H9 (cell line): ENCODE measurements around the gene MEG3. TPM values are rescaled to one million over a fixed set of nuclear protein-coding genes. Genes with fewer than 3 reads are reported as not detected.

Experiments used
- DNase-seq: peaks from one replicate; pipeline ENCODE4 v3.0.0-alpha.2; 2017
- H2AFZ ChIP-seq: one replicate; pipeline ENCODE4 v1.6.1; 2013; ENCODE audit warnings: mild to moderate bottlenecking, low read length, control low read depth, moderate library complexity
- H2AK5ac ChIP-seq: 2 replicates; pipeline ENCODE4 v1.6.1; 2013; ENCODE audit warnings: low read length, control low read depth, mixed read lengths; ENCODE audit not compliant: insufficient read length
- H2BK120ac ChIP-seq: one replicate; pipeline ENCODE4 v1.6.1; 2013; ENCODE audit warnings: low read depth, mild to moderate bottlenecking, low read length, control low read depth, inconsistent platforms; ENCODE audit not compliant: poor library complexity, severe bottlenecking
- H2BK12ac ChIP-seq: 2 replicates; pipeline ENCODE4 v1.6.1; 2013; ENCODE audit warnings: low read length, control low read depth, mixed read lengths, low read depth; ENCODE audit not compliant: insufficient read length
- H2BK15ac ChIP-seq: 2 replicates; pipeline ENCODE4 v1.6.1; 2013; ENCODE audit warnings: low read depth, low read length, control low read depth
- H2BK20ac ChIP-seq: one replicate; pipeline ENCODE4 v1.6.1; 2013; ENCODE audit warnings: low read depth, mild to moderate bottlenecking, low read length, control low read depth, inconsistent platforms; ENCODE audit not compliant: poor library complexity, severe bottlenecking
- H2BK5ac ChIP-seq: 2 replicates; pipeline ENCODE4 v1.6.1; 2013; ENCODE audit warnings: low read length, control low read depth, mixed read lengths; ENCODE audit not compliant: insufficient read length
- H3K14ac ChIP-seq: 2 replicates; pipeline ENCODE4 v1.6.1; 2013; ENCODE audit warnings: low read length, control low read depth; ENCODE audit not compliant: insufficient read depth
- H3K18ac ChIP-seq: 2 replicates; pipeline ENCODE4 v1.6.1; 2013; ENCODE audit warnings: low read depth, mild to moderate bottlenecking, mixed read lengths, low read length, control low read depth; ENCODE audit not compliant: insufficient read length
- H3K23ac ChIP-seq: 2 replicates; pipeline ENCODE4 v1.6.1; 2013; ENCODE audit warnings: low read length, control low read depth, mixed read lengths, low read depth; ENCODE audit not compliant: insufficient read length
- H3K23me2 ChIP-seq: 2 replicates; pipeline ENCODE4 v1.6.1; 2013; ENCODE audit warnings: low read depth, mild to moderate bottlenecking, mixed read lengths, low read length, control low read depth; ENCODE audit not compliant: insufficient read length, poor library complexity, severe bottlenecking
- H3K27ac ChIP-seq: 2 replicates; pipeline ENCODE4 v1.5.1; 2013; ENCODE audit warnings: low read length, control low read depth, mixed read lengths, low read depth; ENCODE audit not compliant: insufficient read length
- H3K27me3 ChIP-seq: 2 replicates; pipeline ENCODE4 v1.6.1; 2013; ENCODE audit warnings: low read length, control low read depth, inconsistent platforms; ENCODE audit not compliant: insufficient read depth
- H3K4ac ChIP-seq: 2 replicates; pipeline ENCODE4 v1.6.1; 2013; ENCODE audit warnings: low read depth, mild to moderate bottlenecking, control low read depth, inconsistent platforms, low read length, moderate library complexity
- H3K4me1 ChIP-seq: 2 replicates; pipeline ENCODE4 v1.6.1; 2013; ENCODE audit warnings: low read length, control low read depth, inconsistent platforms; ENCODE audit not compliant: insufficient read depth
- H3K4me2 ChIP-seq: 2 replicates; pipeline ENCODE4 v1.6.1; 2013; ENCODE audit warnings: low read length, control low read depth, mixed read lengths; ENCODE audit not compliant: insufficient read length, insufficient read depth
- H3K56ac ChIP-seq: 2 replicates; pipeline ENCODE4 v1.6.1; 2013; ENCODE audit warnings: low read depth, mild to moderate bottlenecking, mixed read lengths, low read length, control low read depth; ENCODE audit not compliant: insufficient read length
- H3K79me1 ChIP-seq: 2 replicates; pipeline ENCODE4 v1.6.1; 2013; ENCODE audit warnings: low read depth, mild to moderate bottlenecking, moderate library complexity, low read length, control low read depth, inconsistent platforms; ENCODE audit not compliant: insufficient read depth, poor library complexity, severe bottlenecking
- H3K79me2 ChIP-seq: 2 replicates; pipeline ENCODE4 v1.6.1; 2013; ENCODE audit warnings: low read length, control low read depth, inconsistent platforms; ENCODE audit not compliant: insufficient read depth
- H3K9ac ChIP-seq: 2 replicates; pipeline ENCODE4 v1.6.1; 2013; ENCODE audit warnings: low read length, control low read depth, mixed read lengths; ENCODE audit not compliant: insufficient read length; ENCODE audit errors: extremely low read depth
- H3K9me3 ChIP-seq: one replicate; pipeline ENCODE4 v1.6.1; 2013; ENCODE audit warnings: low read depth, low read length, inconsistent platforms; ENCODE audit not compliant: control insufficient read depth
- H3T11ph ChIP-seq: one replicate; pipeline ENCODE4 v1.6.1; 2013; ENCODE audit warnings: mild to moderate bottlenecking, low read length, control low read depth, inconsistent platforms
- H4K20me1 ChIP-seq: one replicate; pipeline ENCODE4 v1.6.1; 2013; ENCODE audit not compliant: control insufficient read depth, insufficient read length, insufficient read depth
- H4K5ac ChIP-seq: 2 replicates; pipeline ENCODE4 v1.6.1; 2013; ENCODE audit warnings: low read depth, mild to moderate bottlenecking, mixed read lengths, low read length, control low read depth; ENCODE audit not compliant: insufficient read length
- H4K8ac ChIP-seq: replicated peaks from 2 replicates; pipeline ENCODE4 v1.6.1; 2013; ENCODE audit warnings: low read length, control low read depth, mixed read lengths, low read depth; ENCODE audit not compliant: insufficient read length
- H4K91ac ChIP-seq: 2 replicates; pipeline ENCODE4 v1.6.1; 2013; ENCODE audit warnings: low read depth, mild to moderate bottlenecking, moderate library complexity, mixed read lengths, low read length, control low read depth; ENCODE audit not compliant: insufficient read length
- H3K27ac Mint-ChIP-seq, 3 experiments: 2 replicates in 2 of 3; 3 replicates in 1 of 3; pipeline ENCODE4 v1.8.0; 2020 to 2021; ENCODE audit warnings: mixed read lengths in 3 of 3, mild to moderate bottlenecking in 1 of 3, moderate library complexity in 1 of 3
- H3K27me3 Mint-ChIP-seq: 2 replicates; pipeline ENCODE4 v1.8.0; 2021; ENCODE audit warnings: low read depth, mild to moderate bottlenecking, moderate library complexity, mixed read lengths
- H3K36me3 Mint-ChIP-seq, 3 experiments: 2 replicates in 2 of 3; 3 replicates in 1 of 3; pipeline ENCODE4 v1.8.0; 2020 to 2021; ENCODE audit warnings: low read depth in 3 of 3, mixed read lengths in 3 of 3; ENCODE audit not compliant: insufficient read depth in 1 of 3
- H3K4me1 Mint-ChIP-seq, 2 experiments: 2 replicates each; pipeline ENCODE4 v1.8.0; 2020; ENCODE audit warnings: mixed read lengths in 2 of 2
- H3K4me3 Mint-ChIP-seq, 2 experiments: 2 replicates in 1 of 2; 3 replicates in 1 of 2; pipeline ENCODE4 v1.8.0; 2020 to 2021; ENCODE audit warnings: mild to moderate bottlenecking in 2 of 2, mixed read lengths in 2 of 2, moderate library complexity in 1 of 2
- H3K9me3 Mint-ChIP-seq, 2 experiments: 2 replicates in 1 of 2; 3 replicates in 1 of 2; pipeline ENCODE4 v1.8.0; 2020; ENCODE audit warnings: mild to moderate bottlenecking in 2 of 2, mixed read lengths in 2 of 2, moderate library complexity in 1 of 2
- WGBS: extraction: QIAGEN DNeasy Blood & Tissue Kit; methylation state at CpG from one replicate; pipeline ENCODE4 v1.1.7; 2013; ENCODE audit warnings: missing lambda C conversion rate, low lambda C conversion rate, mixed read lengths; ENCODE audit not compliant: insufficient read length; ENCODE audit errors: extremely low coverage; 5-methylcytosine and 5-hydroxymethylcytosine counted together
- total RNA-seq: library from RNA; stranded (reverse); gene quantifications from 2 replicates; pipeline ENCODE4 v1.2.1, GENCODE V29; 2021
- TF ChIP-seq, protein P1 (sequence below): fragments of 200-600 bp; sonication (generic); conservative IDR thresholded peaks from 3 replicates; pipeline ENCODE4 v1.8.0; 2021; ENCODE audit warnings: antibody characterized with exemption, mild to moderate bottlenecking

MEG3 gene
- total RNA-seq, 1 experiment from 2014 or later: 0.52 TPM

DNA sequence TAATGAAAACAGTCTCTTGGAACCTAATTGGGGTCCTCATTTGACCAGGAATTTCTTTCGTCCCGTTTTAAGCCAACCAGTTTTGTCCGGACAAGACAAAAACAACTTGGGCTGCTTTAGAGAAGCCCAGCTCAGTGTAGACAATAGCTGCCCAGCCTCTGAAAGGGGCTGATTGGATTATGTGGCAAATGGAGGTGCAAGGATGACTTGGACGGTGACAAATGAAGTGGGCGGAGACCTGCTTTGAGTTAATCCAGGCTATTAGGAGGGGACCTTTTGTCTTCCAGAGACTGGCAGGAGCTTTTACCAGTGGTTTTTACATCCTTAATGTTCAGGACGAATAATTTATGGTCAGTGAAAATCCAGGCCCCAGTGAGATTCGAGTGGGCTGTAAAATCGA, 4.8 kb downstream of the MEG3 start:
- no peak overlapping the region for H3K23ac ChIP-seq
- no peaks in the 10 kb centered on the region for H4K20me1 ChIP-seq
- TF ChIP-seq, protein P1, sequence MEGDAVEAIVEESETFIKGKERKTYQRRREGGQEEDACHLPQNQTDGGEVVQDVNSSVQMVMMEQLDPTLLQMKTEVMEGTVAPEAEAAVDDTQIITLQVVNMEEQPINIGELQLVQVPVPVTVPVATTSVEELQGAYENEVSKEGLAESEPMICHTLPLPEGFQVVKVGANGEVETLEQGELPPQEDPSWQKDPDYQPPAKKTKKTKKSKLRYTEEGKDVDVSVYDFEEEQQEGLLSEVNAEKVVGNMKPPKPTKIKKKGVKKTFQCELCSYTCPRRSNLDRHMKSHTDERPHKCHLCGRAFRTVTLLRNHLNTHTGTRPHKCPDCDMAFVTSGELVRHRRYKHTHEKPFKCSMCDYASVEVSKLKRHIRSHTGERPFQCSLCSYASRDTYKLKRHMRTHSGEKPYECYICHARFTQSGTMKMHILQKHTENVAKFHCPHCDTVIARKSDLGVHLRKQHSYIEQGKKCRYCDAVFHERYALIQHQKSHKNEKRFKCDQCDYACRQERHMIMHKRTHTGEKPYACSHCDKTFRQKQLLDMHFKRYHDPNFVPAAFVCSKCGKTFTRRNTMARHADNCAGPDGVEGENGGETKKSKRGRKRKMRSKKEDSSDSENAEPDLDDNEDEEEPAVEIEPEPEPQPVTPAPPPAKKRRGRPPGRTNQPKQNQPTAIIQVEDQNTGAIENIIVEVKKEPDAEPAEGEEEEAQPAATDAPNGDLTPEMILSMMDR: no peak
- no peak overlapping the region for H2AK5ac ChIP-seq
- no peak overlapping the region for H2BK12ac ChIP-seq
- Mint-ChIP-seq H3K36me3 (peaks cover 9 to 30% (median 20%) of the 10 kb centered on the region in 3 experiments), H3K4me3 (no peak overlapping the region), H3K27me3 (peaks cover 15% of the 10 kb centered on the region), H3K4me1 (peaks cover 38 to 53% of the 10 kb centered on the region in 2 experiments), H3K9me3 (peaks cover 25 to 35% of the 10 kb centered on the region in 2 experiments), H3K27ac (peak overlapping the region in 1 of 3 experiments; percentile 83; a peak in 1 of 7 replicates)
- no peak overlapping the region for H2BK120ac ChIP-seq
- no peak overlapping the region for H2BK20ac ChIP-seq
- H3T11ph ChIP-seq: no peak overlapping the region
- no peak for DNase-seq
- H2BK5ac ChIP-seq: no peak overlapping the region
- no peak overlapping the region for H3K4me2 ChIP-seq
- no peak overlapping the region for H3K14ac ChIP-seq
- peaks cover 5% of the 10 kb centered on the region; the same call in 1 of the 2 replicates for H3K4me1 ChIP-seq
- H3K79me1 ChIP-seq: no peaks in the 10 kb centered on the region
- no peak overlapping the region for H4K5ac ChIP-seq
- no peaks in the 10 kb centered on the region for H3K79me2 ChIP-seq
- no peak overlapping the region for H3K4ac ChIP-seq
- no peak overlapping the region for H3K56ac ChIP-seq
- H3K27me3 ChIP-seq: no peaks in the 10 kb centered on the region
- no peaks in the 10 kb centered on the region for H3K9me3 ChIP-seq
- H2BK15ac ChIP-seq: no peak overlapping the region
- no peaks in the 10 kb centered on the region for H3K23me2 ChIP-seq
- no peak overlapping the region for H3K27ac ChIP-seq
- H2AFZ ChIP-seq: no peak overlapping the region
- H4K91ac ChIP-seq: no peak overlapping the region
- H3K9ac ChIP-seq: no peak overlapping the region
- H3K18ac ChIP-seq: no peak overlapping the region
- WGBS: no CpG with 5 or more reads among the region's 8 CpGs
- H4K8ac ChIP-seq: no peak overlapping the region
